Measurements from ENCODE around the gene CNR2.

GRCh38 chr1:23868557-23869016 lies 44.6 kb downstream of the CNR2 start:
- TF ChIP-seq CTCF (IDR thresholded peaks at IDR 0.05; ENCODE audit: low read length) (no peak), EZH2 (optimal IDR thresholded peaks at IDR 0.05; ENCODE audit: low read depth, low read length) (no peak), EZH2phosphoT487 (IDR thresholded peaks at IDR 0.05; ENCODE audit: low read length) (no peak)
